Hematopoietic multipotent progenitor cell treated with erythropoietin and hydrocortisone succinate and interleukin-3 and kit ligand, for 8 days (in vitro differentiated cells): ENCODE results near the gene CD52.

Source experiments
- DNase-seq: peaks from one replicate; pipeline ENCODE4 v3.0.0-alpha.2; 2015

Gene CD52

DNA sequence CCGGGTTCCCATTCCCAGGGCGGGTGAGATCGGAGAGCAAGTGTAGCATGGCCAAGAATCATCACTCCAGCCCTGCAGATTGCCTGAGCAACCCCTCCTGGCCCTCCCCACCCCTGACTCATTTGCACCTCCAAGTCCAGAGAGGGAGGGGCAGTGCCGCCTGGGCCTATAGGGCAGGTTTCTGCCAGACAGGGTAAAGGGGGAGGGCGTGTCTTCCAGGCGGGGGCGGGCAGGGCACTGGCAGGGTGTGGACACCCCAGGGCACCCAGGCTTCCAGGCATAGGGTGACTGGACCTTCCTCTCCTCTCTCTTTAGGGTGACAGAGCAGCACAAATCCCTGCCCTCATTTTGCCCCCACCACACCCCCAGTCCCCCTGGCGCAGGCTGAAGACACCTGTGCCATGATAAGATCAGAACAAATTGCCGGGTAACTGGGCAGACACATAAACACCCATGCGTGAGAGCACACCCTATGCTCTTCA, 39.4 kb downstream of the CD52 start:
- DNase-seq: no peak

DNA sequence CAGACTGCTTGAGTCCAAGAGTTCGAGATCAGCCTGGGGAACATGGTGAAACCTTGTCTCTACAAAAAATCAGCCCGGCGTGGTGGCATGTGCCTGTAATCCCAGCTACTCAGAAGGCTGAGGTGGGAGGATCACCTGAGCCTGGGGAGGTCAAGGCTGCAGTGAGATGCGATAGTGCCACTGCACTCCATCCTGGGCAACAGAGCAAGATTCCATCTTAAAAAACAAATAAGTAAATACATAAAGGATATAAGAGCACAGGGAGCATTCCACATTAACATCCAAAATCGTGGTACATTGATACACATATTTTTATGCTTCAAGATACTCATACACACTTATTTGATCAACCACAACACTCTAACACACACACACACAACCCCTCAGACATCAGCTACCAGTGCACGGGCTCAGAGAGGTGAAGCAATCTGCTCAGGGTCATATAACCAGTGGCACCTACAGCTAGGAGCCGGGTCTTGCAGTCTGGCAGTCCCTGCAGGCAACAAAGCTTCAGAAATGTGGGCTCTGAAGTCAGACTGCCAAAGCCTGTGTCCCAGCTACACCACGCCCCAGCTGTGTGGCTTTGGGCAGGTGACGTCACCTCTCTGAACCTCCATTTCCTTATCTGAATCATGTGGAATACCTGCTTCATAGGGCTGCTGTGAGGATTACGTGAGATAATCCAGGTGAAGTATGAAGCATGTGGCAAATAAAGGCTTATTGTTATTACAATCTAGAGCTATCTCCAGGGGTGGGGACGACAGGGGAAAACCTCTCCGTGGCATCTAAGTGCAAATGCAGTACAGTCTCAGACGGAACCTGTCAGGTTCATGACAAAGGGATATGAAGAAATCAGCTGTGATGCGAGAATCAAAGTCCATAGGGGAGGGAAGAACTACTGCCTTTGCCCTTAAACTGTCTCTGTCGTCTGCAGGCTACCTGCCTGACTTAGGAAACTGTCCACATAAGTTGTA, 40.9 kb downstream of the CD52 start:
- DNase-seq: no peak

DNA sequence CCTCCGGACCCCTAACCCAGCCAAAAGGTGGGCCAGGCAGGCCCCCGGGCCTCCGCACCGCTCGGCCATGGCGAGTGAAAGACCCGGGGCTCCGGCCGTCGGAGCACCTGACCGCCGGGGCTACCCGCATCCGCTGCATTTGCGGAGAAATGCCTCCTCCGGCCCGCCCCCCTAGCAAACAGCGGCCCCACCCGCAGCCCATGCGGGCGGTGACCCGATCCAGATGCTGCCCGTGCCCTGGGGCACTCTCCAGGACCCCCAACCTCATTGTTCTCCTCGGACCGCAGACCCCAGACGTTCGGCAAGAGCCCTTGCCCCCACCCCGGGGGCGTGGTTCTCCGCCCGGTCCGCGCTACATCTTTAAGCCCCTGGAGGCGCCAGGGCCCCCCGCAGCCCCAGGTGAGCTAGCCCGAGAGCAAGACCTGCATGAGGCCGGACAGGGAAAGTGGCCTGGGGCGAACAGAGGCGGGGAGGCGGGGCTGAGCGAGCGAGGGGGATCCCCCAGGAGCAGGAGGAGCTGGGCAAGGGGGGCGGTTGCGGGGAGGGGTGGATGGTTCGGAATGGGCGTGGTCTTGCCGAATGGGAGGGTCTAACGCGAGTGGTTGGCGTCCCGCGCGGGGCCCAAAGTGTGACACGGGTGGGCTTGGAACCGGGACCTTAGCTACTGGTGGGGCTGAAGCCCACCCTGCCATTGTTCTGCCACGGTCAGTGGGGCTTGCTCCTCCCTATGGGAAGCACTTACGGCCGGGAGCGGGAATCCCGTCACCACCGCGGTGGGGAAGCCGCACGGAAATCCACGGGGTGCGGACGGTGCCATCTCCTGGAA, 42.4 kb downstream of the CD52 start:
- no peak for DNase-seq

DNA sequence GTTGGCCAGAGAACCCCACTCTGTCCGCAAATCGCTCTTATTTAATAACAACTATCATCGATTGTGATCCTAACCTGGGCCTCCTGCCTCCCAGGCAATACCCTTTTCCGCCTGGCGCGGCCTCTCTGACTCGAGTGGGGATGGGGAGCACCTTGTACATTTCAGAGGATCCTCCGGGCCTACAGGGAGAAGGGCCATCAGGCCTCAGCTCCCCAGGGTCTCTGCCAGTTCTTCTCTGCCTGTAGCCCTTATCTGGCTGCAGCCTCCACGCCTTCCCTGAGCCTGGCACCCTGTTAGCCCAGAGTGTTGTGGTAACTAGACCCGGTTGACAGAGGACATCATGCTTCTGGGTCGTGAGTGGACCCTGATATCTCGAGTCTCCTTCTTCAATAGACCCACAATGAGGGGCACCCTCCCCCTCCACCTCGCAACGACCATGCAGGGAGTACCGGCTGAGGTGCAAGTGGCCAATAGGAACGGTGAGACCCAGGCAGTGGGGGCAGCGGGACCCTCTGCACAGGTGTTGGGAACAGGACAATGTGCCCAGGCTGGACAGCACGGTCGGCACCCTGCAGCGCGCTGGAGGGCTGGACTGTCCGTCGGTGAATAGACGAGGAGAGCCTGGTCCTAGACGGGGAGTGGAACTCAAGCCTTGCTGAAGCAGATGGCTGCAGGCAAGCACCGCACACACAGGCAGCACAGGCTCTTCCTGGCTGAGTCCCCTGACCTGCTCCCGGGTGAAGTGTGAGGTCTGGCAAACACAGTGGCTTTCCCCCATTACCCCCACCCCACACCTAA, 43.2 kb downstream of the CD52 start:
- DNase-seq: peak; percentile 72

DNA sequence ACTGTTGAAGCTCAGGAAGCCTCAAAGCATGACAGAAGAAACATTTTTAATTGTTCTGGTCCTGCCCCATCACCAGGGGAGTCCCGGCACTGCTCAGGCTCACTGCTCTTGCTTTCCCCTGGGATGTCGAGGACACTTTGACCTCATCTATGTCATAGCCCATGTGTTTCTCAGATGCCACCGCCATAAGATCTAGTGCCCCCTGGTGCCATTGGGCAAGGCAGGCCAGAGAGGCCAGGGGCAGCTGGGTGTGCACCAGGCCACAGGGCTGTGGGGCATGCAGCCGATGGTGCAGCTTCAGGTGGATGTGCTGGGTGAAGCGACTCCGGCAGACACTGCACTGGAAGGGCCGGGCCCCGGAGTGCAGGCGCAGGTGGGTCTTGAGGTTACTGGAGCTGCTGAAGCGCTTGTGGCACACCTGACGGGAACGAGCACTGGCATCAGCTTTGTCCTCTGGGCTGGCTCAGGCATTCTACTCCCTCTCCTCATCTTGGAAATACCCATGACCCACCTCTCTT, 43.9 kb downstream of the CD52 start:
- DNase-seq: no peak

DNA sequence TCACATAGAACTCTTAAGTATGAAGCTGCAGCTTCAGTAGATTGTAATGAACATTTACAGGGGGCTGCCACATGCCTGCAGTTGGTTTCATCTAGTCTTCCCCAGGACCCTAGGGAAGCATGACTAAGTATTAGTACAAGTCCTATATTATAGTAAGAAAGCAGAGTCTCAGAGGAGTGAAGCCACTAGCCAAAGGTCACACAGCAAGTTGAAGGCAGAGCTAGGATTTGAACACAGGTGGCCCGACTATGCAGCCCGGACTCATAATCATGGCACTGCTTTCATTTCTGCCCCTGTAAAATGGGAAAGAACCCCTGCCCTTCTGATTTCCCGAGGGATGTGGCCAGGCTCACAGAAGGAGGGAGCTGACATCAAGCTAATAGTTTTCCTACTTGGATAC, 44.6 kb downstream of the CD52 start:
- no peak for DNase-seq

DNA sequence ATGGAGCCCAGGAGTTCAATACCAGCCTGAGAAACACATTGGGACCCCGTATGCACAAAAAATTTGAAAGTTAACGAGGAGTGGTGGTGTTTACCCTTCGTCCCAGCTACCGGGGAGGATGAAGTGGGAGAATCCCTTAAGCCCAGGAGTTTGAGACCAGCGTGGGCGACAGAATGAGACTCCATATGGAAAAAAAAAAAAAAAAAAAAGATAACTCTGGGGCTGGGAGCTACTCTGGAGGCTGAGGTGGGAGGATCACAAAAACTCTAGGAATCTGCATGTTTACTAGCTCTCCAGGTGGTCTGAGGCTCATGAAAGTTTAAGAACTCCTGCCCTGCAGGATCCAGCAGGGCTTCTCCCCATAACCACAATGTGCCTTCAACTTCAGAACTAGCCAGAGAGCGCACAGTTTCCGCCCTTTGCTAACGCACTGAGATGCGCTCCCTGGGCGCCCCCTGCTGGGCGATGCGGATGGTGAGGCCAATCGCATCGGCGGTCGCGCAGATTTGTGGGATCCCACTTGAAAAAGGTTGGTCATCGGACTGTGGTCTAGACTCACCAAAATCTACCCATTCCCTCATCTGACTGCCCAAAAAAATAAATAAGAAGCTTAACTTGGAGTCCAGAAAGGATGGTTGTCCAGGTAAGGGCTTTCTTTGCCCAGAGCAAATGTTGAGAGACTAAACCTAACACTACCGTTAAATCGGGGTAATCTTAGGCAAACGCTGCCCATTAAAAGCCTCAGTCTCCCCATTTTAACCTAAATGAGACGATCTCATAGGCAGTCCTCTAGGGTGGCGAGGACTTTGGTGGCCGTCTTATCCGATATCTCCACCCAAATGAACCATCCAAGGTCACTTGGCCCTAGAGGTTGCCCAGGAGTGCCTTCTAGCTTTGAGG, 46.0 kb downstream of the CD52 start:
- DNase-seq: peak; percentile 86

DNA sequence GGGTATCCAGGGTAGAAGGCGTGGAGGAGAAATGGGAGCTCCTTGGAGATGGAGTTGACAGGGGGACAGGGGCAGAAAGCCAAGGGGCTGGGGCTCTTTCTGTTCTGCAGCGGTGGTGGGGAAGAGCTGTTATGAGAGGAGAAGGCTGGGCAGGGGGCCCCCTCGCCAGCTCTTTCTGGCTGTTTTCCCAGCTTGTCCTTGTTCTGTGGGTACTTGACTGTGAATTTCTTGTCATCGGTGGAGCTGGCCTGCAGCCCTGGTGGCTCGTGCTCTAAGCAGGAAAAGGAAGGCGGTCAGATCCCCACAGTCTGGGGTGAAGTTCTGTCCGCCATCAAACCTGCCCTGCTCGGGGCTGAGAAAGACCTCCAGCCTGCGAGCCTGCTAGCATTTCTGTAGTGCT, 47.2 kb downstream of the CD52 start:
- DNase-seq: no peak

DNA sequence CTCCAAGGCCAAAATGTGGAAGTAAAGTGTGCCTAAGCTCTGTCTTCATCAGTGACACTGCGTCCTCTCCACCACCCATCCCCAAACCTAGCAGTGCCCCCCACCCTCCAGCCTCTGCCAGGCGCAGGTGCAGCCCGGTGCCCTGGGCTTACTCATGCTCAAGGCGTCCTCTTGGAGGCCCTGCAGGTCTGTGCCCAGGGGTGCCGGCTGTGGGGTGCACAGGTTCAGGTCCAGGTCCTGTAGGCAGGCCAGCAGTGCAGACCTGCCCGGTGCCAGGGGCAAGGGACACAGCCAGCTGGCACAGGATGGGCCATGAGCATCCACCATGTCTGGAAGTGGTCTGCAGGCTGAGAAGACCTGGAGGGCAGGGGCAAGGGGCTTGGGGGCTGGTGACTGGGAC, 49.7 kb downstream of the CD52 start:
- DNase-seq: no peak

DNA sequence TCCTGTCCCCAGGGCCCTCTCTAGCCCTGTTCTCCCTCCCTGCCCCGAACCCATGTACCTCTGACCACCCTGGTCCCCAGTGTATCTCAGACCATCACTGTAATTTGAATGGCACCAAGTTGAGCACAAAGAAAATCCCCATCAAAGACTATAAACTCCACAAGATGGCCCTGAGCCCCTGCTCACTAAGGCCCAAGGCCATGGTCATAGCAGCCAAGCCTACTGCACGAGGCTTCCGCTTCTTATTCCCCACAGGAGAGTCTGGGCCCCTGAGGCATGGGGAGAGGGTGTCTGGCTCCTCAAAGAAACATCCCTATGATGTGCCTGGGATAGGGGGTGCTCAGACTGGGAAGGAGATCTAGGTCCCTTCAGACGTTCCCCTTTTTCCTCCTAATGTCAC, 50.2 kb downstream of the CD52 start:
- no peak for DNase-seq

DNA sequence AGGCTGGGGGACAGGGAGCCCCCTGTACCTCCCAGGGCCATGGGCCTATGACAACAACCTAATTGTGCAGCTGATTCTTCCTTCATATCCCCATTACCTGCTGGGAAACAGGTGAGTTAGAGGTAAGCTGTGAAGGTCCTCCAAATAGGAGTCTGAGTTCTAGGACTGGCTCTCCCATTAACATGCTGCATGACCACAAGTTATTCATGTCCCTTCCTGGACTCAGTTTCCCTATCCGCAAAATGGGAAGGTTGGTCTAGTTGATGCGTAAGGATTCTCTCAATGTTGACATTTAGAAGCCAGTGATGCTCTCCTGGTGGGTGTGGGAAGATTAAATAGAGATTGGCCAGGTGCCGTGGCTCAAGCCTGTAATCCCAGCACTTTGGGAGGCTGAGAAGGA, 50.7 kb downstream of the CD52 start:
- no peak for DNase-seq
